Purkinje cell (primary cell): ENCODE data around the gene CCDC83. TPM values are rescaled to one million over a fixed set of nuclear protein-coding genes. Genes with fewer than 3 reads are reported as not detected.

Experiments
- polyA plus RNA-seq: library from polyadenylated mRNA; unstranded; fragments of >200 nt; fragmentation: Nextera tagmentation; gene quantifications from 2 replicates; pipeline ENCODE4 v1.2.1, GENCODE V29; 2014

Gene CCDC83
- not detected in 2 replicates for polyA plus RNA-seq

GRCh38 chr11:85855341-85855656 is at the start of gene CCDC83:
CCDC83 (plus strand) TSS chr11:85855383; CDS start chr11:85865124, 9,741 bp downstream.

GRCh38 chr11:85810871-85811611 is 44.1 kb upstream of the CCDC83 start, which contains the start of gene SYTL2:
SYTL2 (minus strand) TSS chr11:85811141; CDS start chr11:85757725, 53,416 bp downstream.

Other genes starting within 250 kb of the CCDC83 start
- gene DLG2, start 228.0 kb upstream of the CCDC83 start, polyA plus RNA-seq, result 393 and 404 TPM in 2 replicates
- gene TMEM126B, start 226.8 kb upstream of the CCDC83 start, polyA plus RNA-seq, result 437 and 497 TPM in 2 replicates
- 199 and 241 TPM in 2 replicates for gene TMEM126A, start 207.4 kb upstream of the CCDC83 start, polyA plus RNA-seq
- 24.6 and 32.0 TPM in 2 replicates for gene CREBZF, start 190.3 kb upstream of the CCDC83 start, polyA plus RNA-seq
- not detected in 2 replicates for gene CCDC89, start 169.2 kb upstream of the CCDC83 start, polyA plus RNA-seq
- 6.2 and 16.7 TPM in 2 replicates for gene SYTL2, start 44.2 kb upstream of the CCDC83 start, polyA plus RNA-seq
- gene PICALM, start 213.7 kb downstream of the CCDC83 start, polyA plus RNA-seq, result 54.7 and 57.2 TPM in 2 replicates